ENCODE results near the gene IFT88. TPM values are rescaled to one million over a fixed set of nuclear protein-coding genes. Genes with fewer than 3 reads are reported as not detected.

The IFT88 gene
- total RNA-seq, 4 donors from 2014 or later: 11.4 to 22.0 (median 13.3) TPM

DNA sequence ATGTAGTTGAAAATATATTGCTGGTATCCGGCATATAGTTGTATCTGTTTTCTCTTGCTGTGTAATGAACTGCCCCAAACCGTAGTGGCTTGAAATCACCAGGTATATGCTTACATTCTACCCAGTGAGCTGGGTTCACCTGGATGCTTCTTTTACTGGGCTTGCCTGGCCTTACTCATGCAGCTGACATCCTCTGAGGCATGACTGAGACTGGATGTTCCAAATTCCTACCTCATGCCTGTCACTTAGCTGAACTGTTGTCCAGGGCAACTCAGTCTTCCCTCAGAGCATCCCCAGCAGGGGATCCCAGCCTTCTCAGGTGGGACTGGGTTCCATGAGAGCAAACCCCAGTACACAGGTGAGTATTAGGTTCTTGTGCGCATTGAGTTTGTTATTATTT lies 66.8 kb downstream of the IFT88 start:
- TF ChIP-seq, protein P1, sequence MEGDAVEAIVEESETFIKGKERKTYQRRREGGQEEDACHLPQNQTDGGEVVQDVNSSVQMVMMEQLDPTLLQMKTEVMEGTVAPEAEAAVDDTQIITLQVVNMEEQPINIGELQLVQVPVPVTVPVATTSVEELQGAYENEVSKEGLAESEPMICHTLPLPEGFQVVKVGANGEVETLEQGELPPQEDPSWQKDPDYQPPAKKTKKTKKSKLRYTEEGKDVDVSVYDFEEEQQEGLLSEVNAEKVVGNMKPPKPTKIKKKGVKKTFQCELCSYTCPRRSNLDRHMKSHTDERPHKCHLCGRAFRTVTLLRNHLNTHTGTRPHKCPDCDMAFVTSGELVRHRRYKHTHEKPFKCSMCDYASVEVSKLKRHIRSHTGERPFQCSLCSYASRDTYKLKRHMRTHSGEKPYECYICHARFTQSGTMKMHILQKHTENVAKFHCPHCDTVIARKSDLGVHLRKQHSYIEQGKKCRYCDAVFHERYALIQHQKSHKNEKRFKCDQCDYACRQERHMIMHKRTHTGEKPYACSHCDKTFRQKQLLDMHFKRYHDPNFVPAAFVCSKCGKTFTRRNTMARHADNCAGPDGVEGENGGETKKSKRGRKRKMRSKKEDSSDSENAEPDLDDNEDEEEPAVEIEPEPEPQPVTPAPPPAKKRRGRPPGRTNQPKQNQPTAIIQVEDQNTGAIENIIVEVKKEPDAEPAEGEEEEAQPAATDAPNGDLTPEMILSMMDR (IDR thresholded peaks at IDR 0.05; ENCODE audit: low read depth): no peak

DNA sequence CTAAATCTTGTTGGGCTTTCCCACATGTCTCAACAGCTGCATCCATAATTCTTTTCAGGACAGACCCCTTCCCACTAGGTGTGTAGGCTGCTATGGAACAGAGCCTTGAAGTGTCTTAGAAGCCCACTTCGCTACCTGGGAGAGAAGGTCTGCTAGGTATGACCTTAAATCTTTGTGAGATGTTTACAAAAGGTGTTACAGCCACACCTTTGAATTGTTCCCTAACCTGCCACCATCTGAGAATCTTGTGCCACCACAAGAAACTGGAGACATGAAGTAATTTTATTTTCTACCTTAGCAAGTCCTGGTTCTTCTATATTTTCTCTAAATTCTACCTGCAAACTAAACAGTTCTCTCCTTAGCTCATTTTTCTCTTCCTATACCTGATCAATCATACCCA lies 69.1 kb downstream of the IFT88 start:
- TF ChIP-seq, protein P1 (IDR thresholded peaks at IDR 0.05; ENCODE audit: low read depth): no peak

DNA sequence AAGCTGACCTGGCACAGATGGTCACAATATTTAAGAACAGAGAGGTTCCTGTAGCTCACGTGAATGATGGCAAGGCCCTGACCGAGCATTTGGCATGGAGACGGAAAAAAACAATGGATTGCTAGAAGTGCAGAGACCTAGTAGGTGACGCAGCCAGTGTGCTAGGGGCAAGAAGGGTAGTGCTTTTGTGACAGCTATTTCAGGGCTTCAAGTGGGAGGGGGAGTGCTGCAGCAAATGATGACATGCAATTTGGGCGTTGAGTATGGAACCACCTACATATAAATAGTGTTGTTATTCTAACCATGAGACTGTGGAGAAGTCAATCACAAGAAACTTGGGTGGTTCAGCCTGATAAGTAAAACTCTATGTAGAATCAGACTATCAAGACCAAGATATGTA lies 70.9 kb downstream of the IFT88 start:
- TF ChIP-seq, protein P1 (IDR thresholded peaks at IDR 0.05; ENCODE audit: low read depth): no peak

DNA sequence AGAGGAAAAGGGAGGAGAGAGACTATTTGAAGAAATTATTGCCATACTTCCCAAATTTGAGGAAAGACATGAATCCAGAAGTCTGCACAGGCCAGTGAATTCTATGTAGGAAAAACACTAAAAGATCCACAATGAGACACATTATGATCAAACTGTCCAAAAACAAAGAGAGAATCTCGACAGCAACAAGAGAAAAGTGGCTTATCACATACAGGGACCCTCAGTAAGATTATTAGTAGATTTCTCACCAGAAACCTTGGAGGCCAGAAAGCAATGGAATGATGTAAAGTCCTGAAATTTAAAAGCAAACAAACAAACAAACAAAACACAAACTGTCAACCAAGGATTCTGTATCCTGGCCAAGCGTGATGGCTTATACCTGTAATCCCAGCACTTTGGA lies 80.8 kb downstream of the IFT88 start:
- TF ChIP-seq, protein P1 (IDR thresholded peaks at IDR 0.05; ENCODE audit: low read depth): no peak

DNA sequence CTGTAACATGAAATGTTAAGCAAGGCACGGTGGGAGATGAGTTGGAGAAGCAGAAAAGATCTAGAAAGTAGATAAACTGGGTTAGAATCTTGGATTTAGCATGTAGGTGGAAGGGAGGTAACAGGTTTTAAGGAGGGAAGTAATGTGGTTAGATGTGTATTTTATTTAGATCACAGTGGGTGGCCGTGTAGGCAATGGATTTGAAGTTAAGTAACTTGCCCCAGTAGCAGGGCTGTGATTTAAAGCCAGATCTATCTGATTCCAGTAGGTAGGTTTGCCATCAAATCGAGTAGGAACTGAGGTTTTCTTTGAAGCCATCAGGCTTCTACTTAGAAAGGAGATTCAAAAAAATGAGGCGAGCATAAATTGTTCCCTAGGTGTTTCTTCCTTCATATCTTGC lies 86.0 kb downstream of the IFT88 start:
- TF ChIP-seq, protein P1 (IDR thresholded peaks at IDR 0.05; ENCODE audit: low read depth): no peak

DNA sequence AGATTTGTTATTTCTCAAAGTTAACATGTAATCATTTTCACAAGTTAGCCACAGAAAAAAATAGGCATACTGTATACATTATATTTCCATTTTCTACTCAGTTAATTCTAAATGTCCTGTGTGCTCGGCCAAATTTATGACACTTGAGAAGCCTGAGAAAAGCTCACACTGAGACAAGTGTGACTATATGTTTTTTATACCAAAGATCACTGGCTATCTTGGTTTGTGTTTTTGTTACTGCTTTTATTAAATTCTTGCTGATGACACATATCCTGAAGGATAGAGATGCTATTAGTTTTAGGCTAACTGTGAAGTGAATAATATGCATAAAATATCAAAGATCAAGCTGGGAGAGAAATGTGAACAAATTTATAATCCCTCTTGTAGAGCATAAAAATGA lies 87.2 kb downstream of the IFT88 start:
- TF ChIP-seq, protein P1 (IDR thresholded peaks at IDR 0.05; ENCODE audit: low read depth): no peak

DNA sequence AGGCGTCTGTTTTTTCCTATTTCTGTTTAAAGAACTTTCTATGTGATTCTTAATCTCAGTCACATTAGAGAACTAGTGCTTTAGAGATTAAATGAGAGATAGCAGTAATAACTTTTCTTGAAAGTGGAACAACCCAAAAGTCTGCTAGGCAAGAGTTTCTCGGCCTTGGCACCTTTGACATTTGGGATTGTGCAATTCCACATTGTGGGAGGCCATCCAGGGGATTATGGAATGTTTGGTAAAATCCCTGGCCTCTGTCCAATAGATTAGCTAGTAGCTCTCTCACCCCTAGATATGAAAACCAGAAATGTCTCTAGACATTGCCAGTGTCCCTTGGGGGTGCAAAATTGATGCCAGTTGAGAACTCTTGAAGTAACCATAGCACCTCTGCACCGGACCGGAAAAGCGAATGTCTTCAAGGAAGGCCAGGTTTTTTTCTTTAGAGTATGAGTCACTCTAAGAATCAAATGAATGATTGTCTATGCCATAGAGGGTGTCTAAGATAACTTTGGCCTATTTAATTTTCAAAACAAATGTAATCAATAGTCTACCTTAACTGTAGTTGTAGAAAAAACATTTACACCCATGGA lies 91.6 kb downstream of the IFT88 start:
- TF ChIP-seq, protein P1 (IDR thresholded peaks at IDR 0.05; ENCODE audit: low read depth): no peak
